ENCODE data around the gene KIN. TPM values are rescaled to one million over a fixed set of nuclear protein-coding genes. Genes with fewer than 3 reads are reported as not detected.
A peak's percentile ranks its signal among the peaks of the same experiment; 100 is the strongest.
"Not testable (repeated sequence)": the region's sequence is repeated elsewhere in the genome, so short reads cannot be mapped to it uniquely, and the experiment has no call there.

The KIN gene
- total RNA-seq, result 9.1 TPM
- long read RNA-seq, full-length matches to known transcripts, result 3 of 7 reads
- long read RNA-seq, partial matches to known transcripts, result 4 of 7 reads
- long read RNA-seq, other reads (novel, unspliced or antisense), result 0 of 7 reads

DNA sequence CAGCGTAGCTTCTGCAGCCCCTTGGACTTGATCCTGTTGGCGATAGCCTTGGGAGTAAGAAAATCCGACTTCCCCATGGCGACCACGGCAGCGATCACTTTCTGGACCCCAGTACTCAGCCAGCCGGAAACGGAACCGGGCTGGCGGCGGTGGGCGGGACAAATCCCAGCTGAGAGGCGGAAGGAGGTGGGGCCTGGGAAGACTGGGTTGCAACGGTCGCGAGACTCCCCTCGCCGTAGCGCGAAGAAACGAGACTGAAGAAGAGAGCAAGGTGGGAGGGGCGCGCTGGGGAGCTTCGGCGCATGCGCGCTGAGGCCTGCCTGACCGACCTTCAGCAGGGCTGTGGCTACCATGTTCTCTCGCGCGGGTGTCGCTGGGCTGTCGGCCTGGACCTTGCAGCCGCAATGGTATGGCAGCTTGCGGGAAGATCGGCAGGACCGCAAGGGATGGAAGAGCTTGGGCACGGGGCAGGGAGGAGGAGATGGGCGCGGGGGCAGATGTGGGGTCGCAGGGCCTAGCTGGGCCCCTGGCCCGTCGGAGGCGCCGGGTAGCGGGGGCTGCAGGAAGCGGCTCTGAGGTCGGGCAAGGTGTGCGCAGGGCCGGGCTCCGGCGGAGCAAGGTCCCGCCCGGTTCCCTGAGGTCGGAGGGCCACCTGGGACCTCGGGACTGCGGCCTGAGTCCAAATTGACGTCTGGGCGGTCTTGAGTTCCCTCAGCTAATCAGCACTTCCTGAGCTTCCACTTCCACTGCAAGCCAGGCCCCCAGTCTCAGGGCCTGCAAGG lies at the start of gene KIN, which contains the start of gene ATP5F1C:
KIN (minus strand) TSS at position 137 of the 782 bp plus-strand sequence; CDS start at position 77, 60 bp downstream.
ATP5F1C (plus strand) TSS at position 321 of the 782 bp plus-strand sequence; CDS start at position 352, 31 bp downstream.
- intact Hi-C loops (cut with micrococcal nuclease), result no loop called here
- ATAC-seq, result peak; percentile 95

DNA sequence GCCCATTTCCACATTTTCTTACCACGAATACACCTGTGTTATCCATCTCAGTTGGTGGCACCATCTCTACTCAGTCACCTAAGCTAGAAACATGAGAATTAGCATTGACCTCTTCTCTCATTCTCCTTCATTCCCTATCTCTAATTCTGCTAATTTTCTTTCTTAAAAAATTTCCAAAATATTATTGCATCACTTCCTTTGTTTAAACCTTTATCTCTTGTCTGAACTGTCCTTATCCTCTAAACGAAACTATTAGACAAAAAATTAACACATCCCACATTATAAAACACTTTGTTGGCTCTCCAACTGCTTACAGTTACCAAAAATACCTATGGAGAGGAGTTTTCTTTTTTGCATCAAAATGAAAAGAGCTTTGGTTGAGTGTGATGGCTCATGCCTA lies 48.8 kb upstream of the KIN start:
- intact Hi-C loops (cut with micrococcal nuclease), result no loop called here
- DNase-seq (no peak), ATAC-seq (no peak)

More for the DNA sequence above, at the start of gene KIN, which contains the start of gene ATP5F1C:
- DNase-seq, result peak; percentile 99

- ATAC-seq (no peak), DNase-seq (no peak)
- intact Hi-C loops (cut with micrococcal nuclease), result no loop called here
Observed at GRCh38 chr10:7834262-7834661, 46.5 kb upstream of the KIN start.

DNA sequence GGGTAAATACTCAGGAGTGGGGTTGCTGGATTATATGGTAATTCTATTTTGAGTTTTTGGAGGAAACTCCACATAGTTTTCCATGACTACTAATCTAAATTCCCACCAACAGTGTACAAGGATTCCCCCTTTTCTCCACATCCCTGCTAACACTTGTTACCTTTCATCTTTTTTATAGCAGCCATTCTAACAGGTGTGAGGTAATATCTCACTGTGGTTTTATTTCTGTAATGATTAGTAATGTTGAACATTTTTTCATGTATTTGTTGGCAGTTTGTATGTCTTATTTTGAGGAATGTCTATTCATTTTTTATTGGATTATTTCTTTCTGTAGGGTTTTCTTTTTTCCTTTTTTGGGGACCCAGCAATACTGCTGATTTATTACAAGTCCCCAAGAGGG lies 45.4 kb upstream of the KIN start:
- intact Hi-C loops (cut with micrococcal nuclease), result no loop called here
- ATAC-seq, result no peak
- no peak for DNase-seq

- no peak for ATAC-seq
- no peak for DNase-seq
- intact Hi-C loops (cut with micrococcal nuclease), result no loop called here
Observed at GRCh38 chr10:7832060-7832459, 44.3 kb upstream of the KIN start.

DNA sequence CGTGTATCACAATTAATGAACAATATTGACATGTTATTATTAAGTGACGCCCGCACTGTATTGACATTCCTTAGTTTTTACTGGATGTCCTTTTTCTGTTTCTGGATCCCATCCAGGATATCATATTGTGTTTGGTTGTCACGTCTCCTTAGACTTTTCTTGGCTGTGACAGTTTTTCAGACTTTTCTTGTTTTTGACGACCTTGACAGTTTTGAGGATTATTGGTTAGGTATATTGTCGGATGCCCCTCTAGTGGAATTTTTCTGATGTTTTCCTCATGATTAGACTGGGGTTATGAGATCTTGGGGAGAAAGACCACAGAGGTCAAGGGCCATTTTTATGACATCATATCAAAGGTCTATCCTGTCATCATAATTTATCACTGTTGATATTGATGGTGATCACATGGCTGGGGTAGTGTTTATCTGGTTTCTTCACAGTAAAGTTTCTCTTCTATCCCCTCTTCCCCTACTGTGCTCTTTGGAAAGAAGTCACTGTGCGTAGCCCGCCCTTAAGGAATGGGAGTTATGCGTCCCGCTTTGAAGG lies 41.6 kb upstream of the KIN start:
- DNase-seq (no peak), ATAC-seq (no peak)
- intact Hi-C loops (cut with micrococcal nuclease), result no loop called here

DNA sequence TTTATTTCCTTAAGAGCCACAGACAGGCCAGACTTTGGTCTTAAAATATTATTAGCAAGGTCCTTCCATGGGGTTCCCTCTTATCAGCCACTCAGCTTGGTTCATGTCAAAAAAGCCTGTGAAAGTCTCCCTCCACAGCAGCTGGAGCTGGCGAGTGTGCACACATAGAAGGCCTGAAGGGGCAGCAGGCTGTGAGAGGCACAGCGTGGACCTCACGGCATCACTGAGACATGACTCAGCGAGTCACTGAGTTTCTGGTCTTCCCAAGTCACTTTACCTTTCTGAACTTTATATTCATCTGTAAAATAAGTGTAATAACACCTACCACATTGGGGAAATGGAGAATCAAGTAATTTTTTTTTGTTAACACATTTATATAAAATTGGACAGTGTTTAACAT lies 39.2 kb upstream of the KIN start:
- no peak for DNase-seq
- ATAC-seq, result peak; percentile 64
- intact Hi-C loops (cut with micrococcal nuclease), result no loop called here

- intact Hi-C loops (cut with micrococcal nuclease), result no loop called here
- DNase-seq, result no peak
- ATAC-seq, result no peak
Observed at GRCh38 chr10:7824251-7824650, 36.5 kb upstream of the KIN start.

- DNase-seq (peak; percentile 41), ATAC-seq (peak; percentile 78)
- intact Hi-C loops (cut with micrococcal nuclease), result no loop called here
Observed at GRCh38 chr10:7819121-7819460, 31.3 kb upstream of the KIN start.

DNA sequence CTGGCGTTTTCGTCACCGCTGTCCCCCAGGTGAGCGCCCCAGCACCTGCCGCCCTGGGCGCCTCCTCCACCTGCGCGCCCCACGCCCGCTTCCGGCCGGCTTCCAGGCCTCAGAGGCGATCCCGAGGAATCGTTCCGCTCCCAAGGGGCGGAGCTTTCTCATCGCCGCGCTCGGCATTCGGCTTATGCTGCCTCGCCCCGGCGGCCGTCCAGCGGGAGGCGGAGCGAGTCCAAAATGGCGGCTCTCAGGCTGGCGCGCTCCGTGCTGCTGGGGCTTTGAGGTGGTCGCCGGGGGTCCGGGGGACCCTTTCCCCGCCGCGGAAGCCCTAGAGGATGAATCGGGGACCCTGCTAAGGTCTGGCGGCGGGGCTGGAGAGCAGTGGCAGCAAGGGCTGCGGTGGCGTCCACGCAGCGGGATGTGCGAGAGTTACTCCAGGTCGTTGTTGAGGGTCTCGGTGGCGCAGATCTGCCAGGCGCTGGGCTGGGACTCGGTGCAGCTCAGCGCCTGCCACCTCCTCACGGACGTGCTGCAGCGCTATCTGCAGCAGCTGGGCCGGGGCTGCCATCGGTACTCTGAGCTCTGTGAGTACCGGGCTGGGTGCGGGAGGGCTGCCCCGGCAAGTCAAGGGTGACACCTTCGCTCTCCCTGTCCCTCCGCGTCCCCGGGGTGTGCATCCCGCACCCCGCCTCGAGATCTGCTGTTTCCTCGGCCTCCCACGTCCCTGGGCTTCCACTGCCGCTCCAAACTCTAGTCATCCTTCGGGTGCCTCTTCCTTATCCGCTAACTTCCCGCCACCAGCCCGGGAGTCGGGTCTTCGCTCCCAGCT lies 30.7 kb upstream of the KIN start, which contains the start of gene TAF3:
TAF3 (plus strand) TSS at position 211 of the 826 bp plus-strand sequence; CDS start at position 416, 205 bp downstream.
- DNase-seq (peak; percentile 95), ATAC-seq (peak; percentile 92)
- intact Hi-C loops (cut with micrococcal nuclease), result no loop called here

DNA sequence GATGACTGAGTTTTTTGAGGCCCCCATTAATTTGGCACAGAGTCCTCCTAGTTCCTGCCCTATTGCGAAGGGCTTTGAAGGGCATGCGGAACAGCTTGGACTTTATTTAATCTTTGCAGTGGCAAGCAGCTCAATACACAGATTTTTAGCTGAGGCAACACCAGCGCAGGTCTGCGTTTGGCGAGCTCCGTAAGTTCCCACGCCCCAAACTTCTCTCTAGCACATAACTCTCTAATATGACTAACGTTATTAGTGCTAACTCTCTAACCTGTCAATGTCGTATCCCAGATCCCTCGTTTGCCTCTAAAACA lies 30.1 kb upstream of the KIN start:
- intact Hi-C loops (cut with micrococcal nuclease), result no loop called here
- no peak for DNase-seq
- ATAC-seq, result no peak

DNA sequence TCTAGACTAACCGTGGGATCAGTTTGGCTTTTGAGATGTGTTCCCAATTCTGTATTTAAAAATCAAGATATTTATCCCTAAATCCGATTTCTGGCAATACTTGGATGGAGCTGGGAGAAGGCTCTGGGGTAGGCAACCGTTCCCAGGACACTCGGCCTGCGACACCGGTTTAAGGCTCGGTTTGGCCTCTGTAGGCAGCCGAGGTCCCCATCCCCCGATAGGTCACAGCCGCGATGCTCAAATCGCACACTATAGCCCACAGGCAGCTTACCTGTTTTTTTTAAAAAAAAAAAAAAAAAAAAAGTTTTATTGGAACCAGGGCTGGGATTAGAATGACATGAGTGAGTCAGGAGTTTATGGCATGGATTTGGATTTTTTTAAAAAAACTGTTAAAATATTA lies 29.8 kb upstream of the KIN start:
- ATAC-seq (no peak), DNase-seq (no peak)
- intact Hi-C loops (cut with micrococcal nuclease), result no loop called here

DNA sequence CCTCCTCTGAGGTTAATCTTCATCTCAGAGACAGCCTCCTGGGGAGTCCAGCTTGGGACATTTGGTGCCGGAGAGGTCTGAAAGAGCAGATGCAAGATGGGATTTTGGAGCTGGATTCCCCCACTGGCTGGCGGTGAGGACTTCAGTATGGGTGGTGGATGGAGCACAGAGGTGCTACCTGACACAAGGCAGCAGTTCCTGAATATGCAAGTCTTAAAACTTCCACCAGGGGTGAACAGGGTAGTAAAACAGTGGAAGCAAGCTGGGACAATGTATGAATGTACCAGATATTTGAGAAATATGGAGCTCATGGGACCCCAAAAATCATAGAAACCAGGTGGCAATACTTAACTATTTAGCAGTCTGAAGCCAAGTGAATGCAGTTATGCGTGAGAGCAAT lies 25.7 kb upstream of the KIN start:
- no peak for DNase-seq
- ATAC-seq, result no peak
- intact Hi-C loops (cut with micrococcal nuclease), result no loop called here

DNA sequence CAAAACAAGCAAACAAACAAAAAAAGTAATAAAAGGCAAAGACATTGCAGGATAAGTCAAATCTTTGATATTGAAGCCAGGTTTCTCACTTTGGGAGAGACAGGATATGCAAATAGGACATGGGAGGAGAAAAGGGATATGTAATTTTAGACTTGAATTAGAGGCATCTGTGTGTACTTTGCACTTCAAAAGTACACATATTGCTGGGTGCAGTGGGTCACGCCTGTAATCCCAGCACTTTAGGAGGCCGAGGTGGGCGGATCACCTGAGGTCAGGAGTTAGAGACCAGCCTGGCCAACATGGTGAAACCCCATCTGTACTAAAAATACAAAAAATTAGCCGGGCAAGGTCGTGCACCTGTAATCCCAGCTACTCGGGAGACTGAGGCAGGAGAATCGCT lies 23.9 kb upstream of the KIN start:
- DNase-seq; intact Hi-C loops (cut with micrococcal nuclease); ATAC-seq: not testable (repeated sequence)

DNA sequence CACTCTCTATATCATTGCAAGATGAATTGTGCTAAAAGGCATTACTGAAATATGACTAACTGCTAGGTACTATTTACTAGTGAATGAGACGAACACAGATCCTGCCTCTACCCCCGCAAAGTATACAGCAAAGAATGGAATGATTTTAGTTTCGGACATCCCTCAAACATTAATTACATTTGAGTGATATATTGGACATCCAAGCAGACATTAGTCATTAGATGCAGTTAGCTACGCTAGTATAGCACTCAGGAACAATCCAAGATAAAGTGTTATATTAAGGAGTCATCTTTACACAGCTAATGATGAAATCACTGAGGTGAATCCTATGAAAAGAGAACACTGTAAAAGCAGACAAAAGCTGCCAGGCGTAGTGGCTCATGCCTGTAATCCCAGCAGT lies 23.2 kb upstream of the KIN start:
- intact Hi-C loops (cut with micrococcal nuclease), result no loop called here
- no peak for ATAC-seq
- no peak for DNase-seq

- DNase-seq (no peak), ATAC-seq (no peak)
- intact Hi-C loops (cut with micrococcal nuclease), result no loop called here
Observed at GRCh38 chr10:7810443-7810842, 22.6 kb upstream of the KIN start.

DNA sequence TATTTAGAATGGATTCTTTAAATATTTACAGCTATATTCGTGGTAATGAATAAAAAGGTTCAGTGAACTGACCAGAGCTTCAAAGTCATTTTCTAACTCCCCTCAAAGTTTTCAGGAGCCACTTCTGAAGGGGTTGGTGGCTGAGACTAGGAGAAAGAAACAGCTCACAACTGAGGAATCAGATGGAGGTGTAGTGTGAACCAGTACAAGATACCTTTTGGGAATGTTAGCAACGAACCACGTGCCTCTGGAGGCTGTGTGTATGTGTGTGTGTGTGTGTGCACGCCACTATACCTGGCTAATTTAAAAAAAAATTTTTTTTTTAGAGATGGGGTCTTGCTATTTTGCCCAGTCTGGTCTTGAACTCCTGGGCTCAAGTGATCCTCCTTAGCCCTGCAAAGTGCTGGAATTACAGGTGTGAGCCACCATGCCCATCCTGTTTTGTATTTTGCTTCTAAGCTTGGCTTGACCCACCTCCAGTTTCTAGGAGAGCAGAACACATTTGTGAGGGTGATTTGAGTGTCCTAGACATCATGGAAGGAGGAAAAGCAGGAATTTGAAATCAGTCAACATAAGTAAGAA lies 21.0 kb upstream of the KIN start:
- no peak for DNase-seq
- intact Hi-C loops (cut with micrococcal nuclease), result no loop called here
- ATAC-seq, result no peak

DNA sequence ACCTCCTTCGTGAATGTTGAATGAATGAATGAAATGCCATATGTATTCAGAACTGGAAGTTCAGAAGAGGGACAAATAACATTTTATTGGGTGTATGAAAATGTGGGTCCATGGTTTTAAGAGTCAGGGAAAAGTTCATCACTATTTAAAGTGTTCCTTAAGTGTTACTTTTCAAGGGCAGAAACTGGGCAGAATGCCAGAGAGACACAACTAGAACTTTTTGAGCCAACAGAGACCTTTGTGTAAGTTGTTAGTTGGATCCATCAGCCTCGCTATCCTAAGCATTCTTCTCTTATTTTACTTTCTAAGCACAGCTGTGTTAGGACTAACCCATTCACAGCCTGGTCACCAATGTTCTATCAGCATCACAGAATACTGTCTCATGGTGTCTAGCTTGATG lies 16.9 kb upstream of the KIN start:
- ATAC-seq (no peak), DNase-seq (no peak)
- intact Hi-C loops (cut with micrococcal nuclease), result no loop called here

- no peak for ATAC-seq
- intact Hi-C loops (cut with micrococcal nuclease), result no loop called here
- no peak for DNase-seq
Observed at GRCh38 chr10:7804216-7804615, 16.4 kb upstream of the KIN start.

- no peak for ATAC-seq
- no peak for DNase-seq
- intact Hi-C loops (cut with micrococcal nuclease), result no loop called here
Observed at GRCh38 chr10:7802606-7803005, 14.8 kb upstream of the KIN start.

Data from left ventricle myocardium superior (tissue), 1 donor.